ENCODE results near the gene MAD2L1BP. TPM values are rescaled to one million over a fixed set of nuclear protein-coding genes. Genes with fewer than 3 reads are reported as not detected.
"Not testable (repeated sequence)": the region's sequence is repeated elsewhere in the genome, so short reads cannot be mapped to it uniquely, and the experiment has no call there.

Gene MAD2L1BP
- total RNA-seq: 10 to 100 TPM; 25.7 to 51.4 (median 41.4) TPM
- long read RNA-seq, donor 1, transcript MAD2L1BP-201 (3 exons, 1,301 nt): major isoform, 17 of 19 reads
- long read RNA-seq, donor 1, partial matches to known transcripts: 0 of 19 reads
- long read RNA-seq, donor 1, other reads (novel, unspliced or antisense): 2 of 19 reads
- long read RNA-seq, donor 2, transcript MAD2L1BP-201 (3 exons, 1,301 nt): major isoform, 28 of 29 reads
- long read RNA-seq, donor 2, partial matches to known transcripts: 0 of 29 reads
- long read RNA-seq, donor 2, other reads (novel, unspliced or antisense): 0 of 29 reads

GRCh38 chr6:43635387-43636307, at the start of gene MAD2L1BP:
MAD2L1BP (plus strand) TSS chr6:43635840; CDS start chr6:43635876, 36 bp downstream.
- intact Hi-C loops (cut with DNase I, micrococcal nuclease): no loop called here
- ATAC-seq: peak; percentile 94
- Histone ChIP-seq H3K36me3 (ENCODE audit: low read depth) (peaks cover 5% of the 10 kb centered on the region), H3K4me1 (ENCODE audit: low read depth) (peaks cover 21% of the 10 kb centered on the region), H3K4me3 (peak within 1 kb of the TSS; percentile 68), H3K9me3 (no peaks in the 10 kb centered on the region)
- TF ChIP-seq CTCF (IDR thresholded peaks at IDR 0.05): no peak
- peak; percentile 92 to 96 (median 93) for DNase-seq

GRCh38 chr6:43588194-43588593, 47.4 kb upstream of the MAD2L1BP start:
- Histone ChIP-seq H3K36me3 (ENCODE audit: low read depth) (no peaks in the 10 kb centered on the region), H3K4me3 (no peak overlapping the region), H3K4me1 (ENCODE audit: low read depth) (no peaks in the 10 kb centered on the region), H3K9me3 (no peaks in the 10 kb centered on the region)
- ATAC-seq (no peak), DNase-seq (no peak)
- intact Hi-C loops (cut with DNase I, micrococcal nuclease): no loop called here
- no peak for TF ChIP-seq CTCF (IDR thresholded peaks at IDR 0.05)

- H3K9me3 ChIP-seq; H3K4me3 ChIP-seq; ATAC-seq; H3K4me1 ChIP-seq (ENCODE audit: low read depth); intact Hi-C loops (cut with DNase I, micrococcal nuclease); H3K36me3 ChIP-seq (ENCODE audit: low read depth); DNase-seq: not testable (repeated sequence)
Measured at GRCh38 chr6:43589564-43589963, 46.1 kb upstream of the MAD2L1BP start.

- Histone ChIP-seq H3K36me3 (ENCODE audit: low read depth) (no peaks in the 10 kb centered on the region), H3K4me3 (no peak overlapping the region), H3K9me3 (no peaks in the 10 kb centered on the region), H3K4me1 (ENCODE audit: low read depth) (no peaks in the 10 kb centered on the region)
- DNase-seq (no peak), ATAC-seq (no peak)
- no peak for TF ChIP-seq CTCF (IDR thresholded peaks at IDR 0.05)
- intact Hi-C loops (cut with DNase I, micrococcal nuclease): no loop called here
Measured at GRCh38 chr6:43593938-43594337, 41.7 kb upstream of the MAD2L1BP start.

- no peak for DNase-seq
- peaks cover 4% of the 10 kb centered on the region for H3K36me3 ChIP-seq (ENCODE audit: low read depth)
- no peaks in the 10 kb centered on the region for H3K4me1 ChIP-seq (ENCODE audit: low read depth)
- intact Hi-C loops (cut with DNase I, micrococcal nuclease): loop anchor here in 1 of 2 donors (10.0 kb wide), 1 partner anchor 56 kb away; no protein-coding TSS in a partner anchor
- H3K9me3 ChIP-seq: no peaks in the 10 kb centered on the region
- H3K4me3 ChIP-seq: no peak overlapping the region
- no peak for TF ChIP-seq CTCF (IDR thresholded peaks at IDR 0.05)
- no peak for ATAC-seq
Measured at GRCh38 chr6:43600595-43600994, 35.0 kb upstream of the MAD2L1BP start.

GRCh38 chr6:43604174-43604573, 31.5 kb upstream of the MAD2L1BP start:
- intact Hi-C loops (cut with DNase I, micrococcal nuclease): loop anchor here in 1 of 2 donors (10.0 kb wide), 1 partner anchor 59 kb away; no protein-coding TSS in a partner anchor
- peaks cover 4% of the 10 kb centered on the region for H3K36me3 ChIP-seq (ENCODE audit: low read depth)
- H3K4me3 ChIP-seq: no peak overlapping the region
- TF ChIP-seq CTCF (IDR thresholded peaks at IDR 0.05): no peak
- H3K4me1 ChIP-seq (ENCODE audit: low read depth): no peaks in the 10 kb centered on the region
- DNase-seq: no peak
- H3K9me3 ChIP-seq: no peaks in the 10 kb centered on the region
- ATAC-seq: no peak
